ENCODE data around the gene MIPOL1.

Gene MIPOL1

DNA sequence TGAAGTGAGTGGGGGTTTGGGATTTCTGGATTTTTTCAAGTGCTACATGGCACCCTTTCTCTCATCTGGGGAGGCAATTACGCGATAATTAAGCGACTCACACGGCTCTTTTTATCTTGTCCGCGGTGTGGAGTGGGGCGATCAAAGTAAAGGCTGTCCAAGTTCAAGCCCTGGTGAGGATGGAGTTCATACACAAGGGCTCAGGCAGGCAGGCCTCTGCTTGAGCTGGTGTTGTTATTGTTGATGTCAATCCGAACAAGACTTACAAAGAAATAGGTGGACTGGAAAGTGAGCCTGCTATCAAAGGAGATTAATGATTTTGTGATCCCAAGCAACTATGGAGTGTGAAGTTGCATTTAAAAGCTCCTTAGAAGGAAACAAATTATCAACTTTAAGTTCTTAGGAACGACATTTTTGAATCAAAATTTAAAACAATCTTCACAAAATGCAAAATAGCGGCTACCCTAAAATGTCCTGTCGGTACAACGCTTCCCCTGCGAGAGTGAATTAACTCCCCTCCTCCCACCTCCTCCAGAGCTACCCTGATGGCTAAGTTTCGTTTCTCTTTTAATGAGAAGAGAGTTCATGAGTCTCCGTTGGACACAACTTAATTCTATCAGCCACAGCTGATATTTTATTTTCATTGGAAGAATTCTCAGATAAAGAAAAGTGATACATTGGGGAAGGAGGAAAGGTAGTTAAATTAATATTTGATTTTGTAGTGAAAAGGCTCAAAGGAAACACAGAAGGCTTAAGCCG, 391.4 kb downstream of the MIPOL1 start:
- no peak overlapping the region for H3K4me3 ChIP-seq (ENCODE audit: low read length)
- DNase-seq (ENCODE audit: low read depth, low spot score), result no peak

DNA sequence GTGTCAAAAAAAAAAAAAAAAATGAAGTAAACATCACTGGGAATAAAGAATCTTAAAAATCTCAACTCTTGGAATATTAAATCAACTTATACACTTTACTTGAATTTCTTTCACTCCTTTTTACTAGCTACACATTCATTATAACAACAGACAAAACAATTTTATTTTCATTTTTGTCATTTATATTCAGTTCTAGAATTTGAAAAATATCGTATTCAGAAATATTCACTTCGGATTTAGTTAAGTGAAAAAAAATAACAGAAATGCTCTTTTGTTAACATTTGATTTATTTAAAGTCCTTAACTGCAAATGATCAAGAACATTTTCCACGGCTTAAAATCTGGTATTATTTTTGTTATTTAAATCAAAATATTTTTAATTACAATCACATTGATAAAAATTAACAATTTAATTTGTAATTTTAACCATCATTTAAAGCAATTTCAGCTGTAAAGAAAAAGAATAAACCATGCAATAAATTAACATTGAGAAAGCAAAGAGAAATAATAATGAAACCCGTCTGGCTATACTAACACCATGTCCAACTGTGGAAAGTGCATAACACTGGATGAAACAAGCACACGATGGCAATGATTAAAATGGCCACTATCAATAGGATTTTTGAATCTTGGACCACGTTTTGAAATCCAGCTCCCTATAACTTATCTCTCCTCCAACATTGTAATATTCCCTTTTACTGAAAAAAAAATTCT, 392.1 kb downstream of the MIPOL1 start:
- no peak for DNase-seq (ENCODE audit: low read depth, low spot score)

DNA sequence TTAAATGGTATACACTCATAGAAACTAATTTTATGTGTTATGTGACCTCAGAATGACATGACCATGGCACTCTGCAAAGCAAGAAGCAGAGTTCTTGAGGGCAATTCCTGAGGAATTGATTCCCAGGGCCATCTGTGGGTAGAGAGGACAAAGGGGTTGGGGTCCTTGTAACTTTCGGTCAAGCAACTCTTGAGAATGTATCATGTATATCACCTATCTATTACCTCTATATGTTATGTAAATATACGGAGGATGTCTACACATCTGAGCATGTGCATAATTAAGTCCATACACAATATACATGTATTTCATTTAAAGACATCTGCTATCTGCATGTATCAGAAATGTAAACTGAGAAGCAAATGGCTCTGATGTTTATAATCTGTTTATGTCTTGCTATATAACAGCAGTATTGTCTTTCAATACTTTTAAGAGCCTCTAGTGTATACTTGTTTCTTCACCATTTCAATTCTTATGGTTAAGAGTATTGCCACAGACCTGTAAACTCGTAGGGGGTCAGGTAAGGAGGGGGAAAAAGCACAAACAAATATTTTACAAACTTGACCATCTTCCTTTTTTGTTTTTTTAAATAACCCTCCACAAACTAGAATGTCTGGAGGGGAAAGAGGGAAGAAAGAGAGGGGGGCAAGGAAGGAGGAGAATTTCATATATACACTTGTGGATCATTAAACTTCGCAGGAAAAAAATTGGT, 392.8 kb downstream of the MIPOL1 start:
- no peak overlapping the region for H3K4me3 ChIP-seq (ENCODE audit: low read length)
- no peak for DNase-seq (ENCODE audit: low read depth, low spot score)

More for the DNA sequence above, 392.1 kb downstream of the MIPOL1 start:
- H3K4me3 ChIP-seq (ENCODE audit: low read length), result no peak overlapping the region

DNA sequence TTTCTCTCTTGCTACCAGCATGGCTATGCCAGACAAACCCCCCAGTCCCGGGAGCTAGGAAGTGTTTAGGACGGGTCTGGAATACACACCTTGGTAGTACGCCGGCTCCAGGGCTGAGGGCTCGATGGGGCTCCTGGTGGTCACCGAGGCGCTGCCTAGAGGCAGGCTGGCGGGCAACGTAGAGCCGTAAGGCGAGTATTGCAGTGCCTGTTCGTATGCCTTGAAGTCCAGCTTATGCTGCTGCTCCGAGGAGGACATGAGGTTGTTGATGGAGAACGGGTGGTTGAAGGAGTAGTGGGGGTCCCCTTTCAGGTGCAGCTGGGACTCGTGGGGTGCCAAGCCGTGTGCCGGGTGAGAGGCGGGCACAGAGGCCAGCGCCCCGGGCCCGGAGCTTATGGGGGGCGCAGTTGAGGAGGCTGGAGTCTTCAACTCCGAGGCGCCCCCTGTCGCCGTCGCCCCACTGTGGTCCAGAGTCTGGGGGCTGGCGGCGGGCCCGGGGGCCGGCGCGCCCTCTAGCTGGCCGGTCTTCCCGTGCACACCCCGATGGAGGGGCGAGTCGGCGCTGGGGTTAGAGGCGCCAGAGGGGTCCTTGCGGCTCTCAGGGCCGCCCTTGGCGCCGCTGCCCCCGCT, 393.7 kb downstream of the MIPOL1 start:
- no peak for DNase-seq (ENCODE audit: low read depth, low spot score)
- H3K4me3 ChIP-seq (ENCODE audit: low read length), result no peak overlapping the region

DNA sequence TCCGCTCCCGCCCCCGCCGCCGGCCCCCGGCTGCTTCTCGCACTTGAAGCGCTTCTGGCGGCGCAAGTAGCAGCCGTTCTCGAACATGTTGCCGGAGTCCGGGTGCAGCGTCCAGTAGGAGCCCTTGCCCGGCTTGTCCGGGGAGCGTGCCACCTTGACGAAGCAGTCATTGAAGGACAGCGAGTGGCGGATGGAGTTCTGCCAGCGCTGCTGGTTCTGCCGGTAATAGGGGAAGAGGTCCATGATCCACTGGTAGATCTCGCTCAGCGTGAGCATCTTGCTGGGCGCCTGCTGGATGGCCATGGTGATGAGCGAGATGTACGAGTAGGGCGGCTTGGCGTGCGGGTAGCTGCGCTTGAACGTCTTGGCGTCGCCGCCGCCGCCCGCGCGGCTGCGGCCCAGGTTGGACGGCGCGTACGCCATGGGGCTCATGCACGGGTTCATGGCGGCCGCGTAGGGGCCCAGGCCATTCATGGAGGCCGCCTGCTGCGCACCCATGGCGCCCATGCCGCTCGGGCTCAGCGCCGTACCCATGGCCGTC, 394.3 kb downstream of the MIPOL1 start:
- no peak overlapping the region for H3K4me3 ChIP-seq (ENCODE audit: low read length)
- no peak for DNase-seq (ENCODE audit: low read depth, low spot score)

DNA sequence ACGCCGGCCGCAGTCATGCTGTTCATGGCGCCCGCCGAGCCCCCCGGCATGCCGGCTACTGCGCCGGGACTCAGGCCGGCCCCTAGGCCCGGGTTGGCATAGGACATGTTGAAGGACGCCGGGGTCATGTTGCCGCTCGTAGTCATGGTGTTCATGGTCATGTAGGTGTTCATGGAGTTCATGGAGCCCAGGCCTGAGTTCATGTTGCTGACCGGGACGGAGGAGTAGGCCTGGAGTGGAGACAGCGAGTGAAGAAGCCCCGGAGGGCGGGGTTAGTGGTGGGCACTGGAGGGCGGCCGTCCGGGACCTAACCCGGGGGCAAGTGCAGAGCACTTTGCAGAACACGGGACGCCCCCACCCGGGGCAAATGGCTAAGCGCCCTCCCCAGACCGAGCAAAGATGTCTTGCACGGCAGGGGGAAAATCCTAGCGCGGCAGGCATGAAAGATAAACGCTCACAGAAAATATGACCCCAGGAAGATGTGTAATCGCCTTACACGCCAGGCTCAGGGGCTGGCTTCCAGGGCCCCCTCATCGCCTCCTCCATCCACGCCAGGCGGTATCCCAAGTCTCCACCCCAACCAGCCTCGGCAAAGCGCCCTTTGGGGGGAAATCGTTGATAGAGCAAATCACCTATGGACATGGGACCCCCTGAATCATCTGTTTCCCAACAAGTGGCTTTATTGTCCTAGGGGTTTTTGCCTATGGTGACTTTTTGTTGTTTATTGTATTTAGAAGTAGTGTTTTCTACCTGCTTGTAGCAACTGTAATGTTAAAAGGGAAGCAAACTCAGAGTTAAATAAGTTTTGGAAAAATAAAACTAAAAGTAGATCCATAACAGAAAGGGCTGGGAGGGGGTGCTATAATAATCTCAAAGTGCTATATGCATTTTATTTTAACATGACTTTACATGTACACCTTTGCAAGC, 395.0 kb downstream of the MIPOL1 start:
- no peak for DNase-seq (ENCODE audit: low read depth, low spot score)
- H3K4me3 ChIP-seq (ENCODE audit: low read length), result no peak overlapping the region

GRCh38 chr14:37593511-37594237, 395.9 kb downstream of the MIPOL1 start:
- no peak overlapping the region for H3K4me3 ChIP-seq (ENCODE audit: low read length)
- DNase-seq (ENCODE audit: low read depth, low spot score), result no peak

GRCh38 chr14:37594238-37594970, 396.7 kb downstream of the MIPOL1 start:
- peak overlapping the region; percentile 24 for H3K4me3 ChIP-seq (ENCODE audit: low read length)
- DNase-seq (ENCODE audit: low read depth, low spot score), result peak; percentile 56

GRCh38 chr14:37594971-37595808, 397.5 kb downstream of the MIPOL1 start, which contains the start of the genes FOXA1 and TTC6:
Gene FOXA1 (minus strand): TSS chr14:37595249. CDS start chr14:37594972, 277 bp downstream.
Gene TTC6 (plus strand): TSS chr14:37595629. CDS start chr14:37622065, 26,436 bp downstream.
- peak within 1 kb of the TSS; percentile 24 for H3K4me3 ChIP-seq (ENCODE audit: low read length)
- DNase-seq (ENCODE audit: low read depth, low spot score), result no peak

DNA sequence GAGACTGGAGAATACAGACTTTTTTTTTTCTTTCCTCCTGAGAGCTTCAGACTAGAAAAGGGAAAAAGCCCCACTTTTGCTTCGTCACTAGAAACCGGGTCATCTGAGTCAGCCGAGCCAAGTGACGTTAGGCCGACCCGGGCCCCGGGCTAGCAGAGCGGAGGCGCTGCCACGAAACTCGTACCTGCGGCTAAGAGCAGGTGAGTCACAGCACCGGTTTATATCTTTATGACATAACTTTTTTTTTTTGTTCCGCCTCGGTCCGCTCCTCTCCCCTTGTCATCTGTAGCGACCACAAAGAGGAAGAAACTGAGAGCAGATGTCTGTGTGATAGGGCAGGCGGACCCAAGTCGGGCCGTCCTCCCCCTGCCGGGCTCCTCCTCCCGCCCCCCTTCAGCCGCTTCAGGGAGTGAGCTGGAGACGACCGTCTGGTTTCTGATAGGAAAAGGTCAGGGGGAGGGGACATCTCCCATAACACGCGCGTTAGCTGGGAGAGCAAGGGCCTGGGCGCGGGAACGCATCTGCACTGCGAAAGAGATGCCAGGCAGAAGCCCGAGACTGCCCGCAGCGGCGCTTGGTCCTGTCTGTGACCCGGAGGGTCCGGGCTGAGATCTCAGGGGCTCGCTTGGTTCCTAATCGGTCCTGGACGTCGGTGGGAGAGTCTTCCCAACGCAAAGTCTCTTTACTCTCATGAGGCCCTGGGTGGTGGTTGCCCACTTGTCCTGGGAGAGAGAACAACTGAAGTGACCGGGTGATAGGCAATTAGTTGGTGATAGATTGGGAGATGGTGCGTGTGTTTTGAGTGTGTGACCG, 398.3 kb downstream of the MIPOL1 start:
- H3K4me3 ChIP-seq (ENCODE audit: low read length), result no peak overlapping the region
- DNase-seq (ENCODE audit: low read depth, low spot score), result no peak

DNA sequence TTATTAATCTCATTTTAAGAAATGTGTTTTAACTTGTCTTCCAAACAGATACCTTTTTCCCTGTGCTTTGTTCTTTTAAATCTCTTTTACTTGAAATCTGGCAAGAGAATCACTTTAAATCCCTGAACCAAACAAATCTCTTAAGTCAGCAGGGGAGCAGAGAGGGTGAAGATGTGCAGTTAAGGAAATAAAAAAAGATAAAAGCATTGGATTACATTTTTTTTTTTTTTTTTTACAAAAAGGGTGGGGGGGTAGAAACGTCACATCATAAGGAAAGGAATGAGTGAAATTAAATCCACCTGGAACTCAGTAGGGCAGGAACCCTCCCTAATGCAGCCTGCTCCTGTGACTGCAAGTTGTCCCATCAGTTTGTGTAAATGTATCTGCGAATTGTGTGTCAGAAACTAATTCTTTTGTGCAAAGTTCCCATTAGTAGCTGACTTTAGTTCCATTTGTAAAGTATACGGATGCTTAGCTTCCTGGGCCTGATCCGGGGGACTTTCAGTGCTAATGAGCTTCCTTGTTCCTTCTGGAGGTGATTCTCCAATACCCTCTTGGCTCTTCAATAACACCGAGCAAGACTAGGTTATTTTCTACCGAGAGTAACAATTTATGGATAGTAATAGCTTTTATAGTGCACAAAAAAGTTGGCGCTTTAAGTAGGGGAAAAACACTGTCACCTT, 399.2 kb downstream of the MIPOL1 start:
- no peak for DNase-seq (ENCODE audit: low read depth, low spot score)
- no peak overlapping the region for H3K4me3 ChIP-seq (ENCODE audit: low read length)

GRCh38 chr14:37597538-37597913, 399.8 kb downstream of the MIPOL1 start:
- DNase-seq (ENCODE audit: low read depth, low spot score), result no peak
- no peak overlapping the region for H3K4me3 ChIP-seq (ENCODE audit: low read length)

DNA sequence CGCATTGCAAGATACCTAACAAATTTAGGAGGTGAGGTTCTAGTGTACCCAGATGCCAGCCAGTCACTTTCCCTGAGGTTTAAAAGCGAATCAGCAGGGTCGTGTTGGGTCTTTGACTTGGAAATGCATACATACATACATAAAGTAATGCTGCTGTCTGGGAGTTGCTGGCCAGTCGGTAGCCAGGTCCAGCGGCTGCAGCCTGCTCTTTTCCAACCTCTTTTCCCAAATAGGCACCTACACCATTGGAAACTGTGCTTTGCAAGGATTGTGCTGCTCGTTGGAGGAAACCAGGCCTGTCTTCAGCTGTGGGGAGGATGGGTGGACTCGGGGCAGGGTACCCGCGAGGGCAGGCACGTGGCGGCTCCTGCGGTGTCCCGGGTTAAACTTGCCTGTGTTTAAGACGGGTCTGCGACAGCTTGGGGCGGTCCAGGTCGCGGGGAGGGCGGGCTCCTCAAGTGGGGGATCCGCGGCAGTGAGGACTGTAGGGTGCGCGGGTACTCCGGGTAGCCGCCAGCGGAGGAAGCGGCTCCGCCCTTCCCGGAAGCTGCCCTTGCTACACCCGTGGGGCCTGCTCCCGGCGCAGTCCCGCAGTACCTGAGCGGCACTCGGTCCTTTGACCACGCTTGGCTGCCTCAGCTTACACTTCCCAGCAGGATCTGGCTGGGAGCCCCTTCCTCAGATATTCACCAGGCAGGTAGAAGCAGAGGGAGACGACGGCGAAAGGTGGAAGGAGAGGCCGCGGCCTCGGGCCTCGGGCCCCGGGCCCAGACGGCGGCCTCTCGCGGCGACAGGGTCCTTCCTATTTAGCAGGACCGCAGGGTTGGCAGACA, 400.4 kb downstream of the MIPOL1 start:
- no peak overlapping the region for H3K4me3 ChIP-seq (ENCODE audit: low read length)
- no peak for DNase-seq (ENCODE audit: low read depth, low spot score)
